GM18907 (cell line): ENCODE data around the gene OR51A7.
"Not testable (repeated sequence)": the region's sequence is repeated elsewhere in the genome, so short reads cannot be mapped to it uniquely, and the experiment has no call there.

Experiments
- ATAC-seq: cut with Tn5 transposase; IDR thresholded peaks from one replicate; pipeline ENCODE4 v1.9.1; 2021; ENCODE audit warnings: mild to moderate bottlenecking, moderate library complexity; ENCODE audit not compliant: unreplicated experiment

OR51A7 gene, protein sequence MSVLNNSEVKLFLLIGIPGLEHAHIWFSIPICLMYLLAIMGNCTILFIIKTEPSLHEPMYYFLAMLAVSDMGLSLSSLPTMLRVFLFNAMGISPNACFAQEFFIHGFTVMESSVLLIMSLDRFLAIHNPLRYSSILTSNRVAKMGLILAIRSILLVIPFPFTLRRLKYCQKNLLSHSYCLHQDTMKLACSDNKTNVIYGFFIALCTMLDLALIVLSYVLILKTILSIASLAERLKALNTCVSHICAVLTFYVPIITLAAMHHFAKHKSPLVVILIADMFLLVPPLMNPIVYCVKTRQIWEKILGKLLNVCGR

GRCh38 chr11:4903484-4903883, at the start of gene OR51A7:
TSS of gene OR51A7 (plus strand) at chr11:4903783. CDS start at chr11:4907370, 3,587 bp downstream.
- ATAC-seq: no peak

DNA sequence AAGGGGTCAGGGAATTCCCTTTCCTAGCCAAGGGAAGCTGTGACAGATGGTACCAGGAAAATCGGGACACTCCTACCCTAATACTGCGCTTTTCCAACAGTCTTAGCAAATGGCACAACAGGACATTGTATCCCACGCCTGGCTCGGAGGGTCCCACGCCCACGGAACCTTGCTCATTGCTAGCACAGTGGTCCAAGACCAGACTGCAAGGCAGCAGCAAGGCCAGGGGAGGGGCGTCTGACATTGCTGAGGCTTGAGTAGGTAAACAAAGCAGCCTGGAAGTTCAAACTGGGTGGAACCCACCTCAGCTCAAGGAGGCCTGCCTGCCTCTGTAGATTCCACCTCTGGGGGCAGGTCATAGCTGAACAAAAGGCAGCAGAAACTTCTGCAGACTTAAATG, 49.3 kb upstream of the OR51A7 start:
- ATAC-seq: not testable (repeated sequence)

DNA sequence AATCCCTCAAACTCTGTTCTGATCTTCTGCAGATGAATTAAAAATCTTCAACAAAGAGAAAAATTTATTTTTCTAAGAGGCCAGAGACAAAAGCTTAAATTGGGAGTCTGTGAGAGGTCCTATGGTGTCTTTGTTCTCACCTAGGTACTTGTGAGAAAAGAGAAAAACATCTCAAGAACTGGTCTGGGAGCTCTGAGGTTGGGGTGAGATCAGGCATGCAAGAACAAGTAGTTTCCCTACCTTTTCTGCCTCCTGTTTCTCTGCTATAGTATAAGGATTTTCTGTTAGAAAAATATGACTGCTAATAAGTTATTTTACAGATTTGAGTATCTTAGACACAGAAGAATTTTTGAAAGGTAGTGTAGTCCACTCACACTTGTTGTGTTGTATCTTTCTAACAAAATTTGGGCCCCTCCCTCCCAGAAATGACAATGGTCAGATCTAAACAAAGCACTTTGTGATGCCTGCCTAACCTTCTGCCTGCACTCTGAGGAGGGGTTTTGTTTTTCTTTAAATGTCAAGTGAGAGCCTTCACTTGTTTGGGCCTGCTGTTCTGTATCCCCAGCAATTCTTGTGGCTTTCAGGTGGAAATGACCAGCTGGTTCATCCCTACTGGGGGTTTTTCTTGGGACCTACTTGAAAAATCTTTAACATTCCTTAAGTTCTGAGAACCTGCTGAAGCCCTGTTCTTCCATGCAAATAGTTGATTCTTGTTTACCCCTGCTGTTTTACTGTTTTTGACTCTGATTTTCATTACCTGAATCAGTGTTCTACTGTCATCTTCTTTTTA, 40.9 kb upstream of the OR51A7 start:
- no peak for ATAC-seq

DNA sequence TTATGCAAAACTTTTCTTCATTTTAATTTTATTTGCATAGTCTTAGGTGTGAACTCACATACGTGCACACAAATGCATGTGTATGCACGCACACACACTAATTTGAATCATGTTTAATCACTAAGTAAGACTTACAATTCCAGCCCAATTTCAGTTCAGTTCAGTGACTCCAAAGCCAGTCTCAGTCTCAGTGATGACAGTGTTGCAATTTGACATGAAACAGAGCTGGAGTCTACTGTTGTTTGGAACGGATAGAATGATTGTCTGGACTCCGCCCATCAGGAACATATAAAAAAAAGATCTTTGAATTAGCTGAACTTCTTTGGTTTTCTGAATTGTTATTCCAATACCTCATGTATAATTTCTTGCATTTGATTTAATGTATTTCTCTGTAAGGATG, 39.7 kb upstream of the OR51A7 start:
- no peak for ATAC-seq

DNA sequence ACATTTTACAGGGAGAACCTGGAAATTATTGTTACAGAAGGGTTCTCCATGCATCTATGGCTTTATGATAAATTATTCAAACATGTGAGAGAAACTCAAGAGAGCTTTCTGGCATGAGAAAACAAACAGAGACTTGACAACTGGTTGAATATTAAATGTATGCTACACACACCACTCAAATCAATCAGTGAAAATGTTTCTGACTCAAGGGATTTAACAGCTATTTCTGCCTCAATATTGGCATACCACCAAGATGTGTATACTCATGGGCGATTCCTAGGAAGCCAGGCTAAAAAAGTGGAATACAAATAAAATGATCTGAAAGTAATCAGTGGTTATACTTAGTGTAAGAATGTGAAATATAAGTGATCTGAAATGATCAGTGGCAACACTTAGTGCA, 37.7 kb upstream of the OR51A7 start:
- ATAC-seq: no peak

- ATAC-seq: no peak
These were observed 22.4 kb upstream of the OR51A7 start for GRCh38 chr11:4881188-4881587.

- no peak for ATAC-seq
These were observed 21.6 kb upstream of the OR51A7 start, which contains the start of gene OR51T1 for GRCh38 chr11:4881860-4882500. TSS of gene OR51T1 (plus strand) at chr11:4881900. CDS start at chr11:4881900, 0 bp downstream.

- ATAC-seq: no peak
These were observed 21.0 kb upstream of the OR51A7 start for GRCh38 chr11:4882543-4882942.

GRCh38 chr11:4884361-4884760, 19.2 kb upstream of the OR51A7 start:
- no peak for ATAC-seq

DNA sequence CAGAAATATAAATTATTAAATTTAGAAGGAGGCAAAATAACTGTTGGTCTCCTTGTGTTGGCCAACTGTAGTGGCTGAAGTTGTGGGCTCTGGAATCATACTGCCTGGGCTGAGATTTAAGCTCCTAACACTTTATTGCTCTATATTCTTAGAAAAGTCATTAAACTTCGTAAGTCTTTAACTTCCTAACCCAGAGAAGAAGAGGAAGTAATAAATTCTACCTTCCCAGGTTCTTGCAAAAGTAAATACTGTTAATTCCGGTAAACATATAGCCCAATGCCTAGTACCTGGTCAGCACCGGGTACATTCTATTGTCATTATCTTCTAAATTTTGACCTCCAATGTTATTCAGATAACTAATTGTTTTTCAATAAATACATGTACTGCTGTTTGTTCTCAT, 17.4 kb upstream of the OR51A7 start:
- ATAC-seq: no peak

DNA sequence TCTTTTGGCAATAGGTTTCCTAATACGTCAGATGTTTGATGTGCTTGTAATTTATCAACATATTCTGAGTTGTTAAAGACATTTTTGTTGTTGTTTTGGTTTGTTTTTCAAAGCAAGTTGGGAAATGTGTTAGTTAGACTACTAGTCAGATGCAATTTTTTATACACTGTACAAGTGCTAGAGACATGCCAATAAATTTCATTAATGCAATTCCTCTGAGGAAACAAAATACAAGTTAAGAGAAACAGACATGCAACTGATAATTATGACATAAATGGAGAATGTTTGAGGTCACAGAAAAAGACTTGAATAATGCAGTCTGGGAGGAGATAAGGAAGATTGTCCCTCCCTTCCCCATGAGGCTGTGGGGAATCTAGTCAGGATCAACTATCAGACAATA, 16.0 kb upstream of the OR51A7 start:
- ATAC-seq: no peak

DNA sequence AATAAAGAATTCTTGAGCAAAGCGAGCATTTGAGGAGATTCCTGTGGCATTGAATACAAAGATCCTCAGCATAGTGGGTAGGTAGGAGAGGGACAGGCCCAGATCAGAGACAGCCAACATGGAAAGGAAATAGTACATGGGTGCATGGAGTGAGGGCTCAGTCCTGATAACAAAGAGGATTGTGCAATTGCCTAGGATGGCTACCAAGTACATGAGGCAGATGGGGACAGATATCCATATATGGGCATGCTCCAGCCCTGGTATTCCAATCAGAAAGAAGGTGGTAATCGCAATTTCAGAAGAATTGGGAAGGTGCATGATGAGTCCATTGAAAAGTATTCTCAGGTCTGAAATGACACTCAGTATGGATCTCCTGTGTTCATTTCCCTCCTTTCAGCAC, 13.3 kb upstream of the OR51A7 start:
- ATAC-seq: no peak

DNA sequence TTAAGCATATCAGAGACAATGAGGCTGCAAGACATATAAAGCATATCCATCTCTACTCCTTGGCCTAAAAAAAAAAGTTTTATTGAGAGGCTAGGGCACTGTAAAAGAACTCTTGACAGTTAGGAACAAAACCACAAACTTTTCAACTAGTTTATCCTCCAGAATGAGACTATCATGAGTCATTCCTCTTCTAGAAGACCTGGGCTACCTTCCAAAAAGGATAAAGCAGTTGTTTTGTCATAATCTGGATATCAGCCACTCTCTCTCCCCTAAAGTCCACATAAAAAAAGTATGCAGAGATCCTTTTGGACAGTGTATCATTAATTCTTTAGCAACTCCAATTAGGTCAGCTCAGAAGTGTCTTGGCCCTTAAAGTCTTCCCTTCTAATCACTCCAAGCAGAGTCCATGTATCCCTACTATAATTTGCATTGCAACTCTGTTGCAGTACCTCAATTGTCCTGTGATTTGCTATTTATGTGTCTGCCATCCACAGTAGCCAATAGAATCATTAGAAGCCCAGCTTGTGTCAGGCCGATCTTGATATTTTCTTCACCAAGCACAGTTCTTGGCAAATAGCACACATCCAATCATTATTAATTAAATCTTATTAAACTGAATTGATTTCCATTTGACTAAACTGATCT, 11.5 kb upstream of the OR51A7 start:
- no peak for ATAC-seq

DNA sequence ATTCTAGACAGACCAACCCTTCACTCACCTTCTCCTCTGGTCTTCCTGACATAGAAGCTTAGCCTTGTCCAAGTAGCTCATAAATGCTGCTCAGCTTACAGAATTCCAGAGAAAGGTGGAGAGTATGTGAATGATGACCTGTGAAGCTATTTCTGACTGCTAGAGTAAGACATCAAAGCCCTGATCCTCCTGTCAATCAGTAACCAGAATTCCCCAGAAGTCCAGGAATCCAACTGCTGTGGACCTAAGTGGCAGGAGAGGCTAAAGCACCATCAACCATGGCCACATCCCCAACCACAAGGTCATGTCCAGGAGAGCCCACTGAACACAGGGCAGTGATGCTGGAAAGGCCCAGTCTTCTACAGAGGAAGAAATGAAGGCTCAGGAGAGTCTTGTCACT, 13.0 kb downstream of the OR51A7 start:
- no peak for ATAC-seq

- no peak for ATAC-seq
These were observed 15.7 kb downstream of the OR51A7 start, which contains the start of gene OR51G2 for GRCh38 chr11:4919250-4919649. TSS of gene OR51G2 (minus strand) at chr11:4919350. CDS start at chr11:4915663, 3,687 bp downstream.

- ATAC-seq: no peak
These were observed 18.2 kb downstream of the OR51A7 start for GRCh38 chr11:4921796-4922195.

GRCh38 chr11:4922304-4922703, 18.7 kb downstream of the OR51A7 start:
- ATAC-seq: no peak

DNA sequence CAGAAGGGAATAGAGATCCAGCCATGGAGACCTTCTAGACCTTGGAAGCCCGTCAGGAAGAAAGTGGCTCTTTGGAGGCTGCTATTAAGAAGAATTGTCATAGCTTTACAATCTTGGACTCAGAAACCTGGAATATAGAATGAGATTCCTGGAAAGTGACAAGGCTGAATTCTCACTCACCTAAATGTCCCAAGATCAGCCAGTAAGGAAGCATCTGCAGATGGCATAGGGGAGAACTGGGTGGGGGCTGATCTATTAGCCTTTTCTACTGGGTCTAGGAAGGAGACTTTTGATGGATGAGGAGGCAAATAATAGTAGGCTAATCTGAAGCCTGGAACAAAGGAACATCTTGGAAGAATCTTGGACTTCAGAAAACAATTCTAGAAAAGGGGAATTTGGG, 20.7 kb downstream of the OR51A7 start, which contains the start of gene OR51G1:
OR51G1 (minus strand) TSS at position 101 of the 400 bp plus-strand sequence; CDS start at position 101, 0 bp downstream.
- no peak for ATAC-seq

DNA sequence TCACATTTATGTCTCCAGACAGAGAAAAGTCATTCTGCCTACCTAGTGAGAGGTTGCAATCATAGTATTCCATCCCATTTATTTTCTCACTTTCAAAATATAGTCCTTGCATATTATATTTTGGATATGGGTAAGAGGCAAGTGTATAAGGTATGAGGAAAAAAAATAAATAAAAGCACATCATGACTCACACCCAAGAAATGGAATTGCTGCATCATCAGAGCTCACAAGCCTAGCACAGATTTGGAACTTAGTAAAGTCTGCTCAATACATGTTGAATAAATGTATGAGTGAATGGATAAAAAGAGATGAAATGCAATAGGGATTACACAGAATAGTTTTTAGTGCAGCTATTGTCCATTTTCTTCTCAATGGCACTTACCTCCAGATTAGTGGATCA, 23.0 kb downstream of the OR51A7 start:
- ATAC-seq: no peak

GRCh38 chr11:4932751-4933150, 29.2 kb downstream of the OR51A7 start:
- no peak for ATAC-seq

DNA sequence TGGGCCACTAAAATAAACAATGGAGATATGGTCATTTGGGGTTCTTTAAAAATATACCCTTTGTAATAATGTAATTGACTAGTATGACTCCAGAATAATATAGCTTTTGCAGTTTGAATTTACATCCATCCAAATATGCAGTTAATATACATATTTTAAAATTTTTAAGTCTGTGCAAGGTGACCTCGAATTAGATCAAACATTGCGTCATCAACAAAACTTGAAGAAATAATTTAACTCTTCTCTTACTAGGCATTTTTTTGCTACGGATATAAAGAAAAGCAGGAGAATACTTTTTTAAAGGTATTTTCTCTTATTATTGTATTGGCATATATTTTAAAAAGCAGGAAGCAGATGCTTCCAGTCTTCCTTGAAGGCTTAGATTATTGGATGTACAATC, 33.2 kb downstream of the OR51A7 start:
- no peak for ATAC-seq
